GM23338 (cell line): ENCODE results near the gene DHDDS. TPM values are rescaled to one million over a fixed set of nuclear protein-coding genes. Genes with fewer than 3 reads are reported as not detected.

Experiments used
- ATAC-seq: fragments of 200-7000 bp; cut with Tn5 transposase; 3 replicates; pipeline ENCODE4 v1.9.1; 2020
- DNase-seq: peaks from one replicate; pipeline ENCODE4 v3.0.0-alpha.2; 2015; ENCODE audit warnings: low spot score
- H2AFZ ChIP-seq: fragments of 200-600 bp; sonication (generic); 2 replicates; pipeline ENCODE4 v1.8.0; 2016; ENCODE audit warnings: antibody characterized with exemption, mild to moderate bottlenecking, moderate library complexity
- H3F3A ChIP-seq: fragments of 200-600 bp; sonication (generic); replicated peaks from 2 replicates; pipeline ENCODE4 v1.8.0; 2017; ENCODE audit warnings: antibody characterized with exemption, mixed run types, low read depth
- H3K27ac ChIP-seq: fragments of 200-600 bp; sonication (generic); 2 replicates; pipeline ENCODE4 v1.6.1; 2016; ENCODE audit warnings: low read depth
- H3K27me3 ChIP-seq: fragments of 200-600 bp; sonication (generic); 2 replicates; pipeline ENCODE4 v1.8.0; 2016; ENCODE audit warnings: mild to moderate bottlenecking, mixed run types, moderate library complexity; ENCODE audit not compliant: insufficient read depth
- H3K36me3 ChIP-seq: fragments of 200-600 bp; sonication (generic); 2 replicates; pipeline ENCODE4 v1.8.0; 2016; ENCODE audit warnings: mild to moderate bottlenecking; ENCODE audit not compliant: insufficient read depth
- H3K4me1 ChIP-seq: fragments of 200-600 bp; sonication (generic); 2 replicates; pipeline ENCODE4 v1.8.0; 2016; ENCODE audit warnings: mild to moderate bottlenecking, moderate library complexity; ENCODE audit not compliant: insufficient read depth
- H3K4me2 ChIP-seq: fragments of 200-600 bp; sonication (generic); 2 replicates; pipeline ENCODE4 v1.7.1; 2017; ENCODE audit warnings: mixed run types
- H3K4me3 ChIP-seq: fragments of 200-600 bp; sonication (generic); 2 replicates; pipeline ENCODE4 v1.6.1; 2016; ENCODE audit warnings: mixed run types
- H3K79me2 ChIP-seq: fragments of 200-600 bp; sonication (generic); replicated peaks from 2 replicates; pipeline ENCODE4 v1.8.0; 2017; ENCODE audit warnings: mild to moderate bottlenecking; ENCODE audit not compliant: insufficient read depth
- H3K9me2 ChIP-seq: fragments of 200-600 bp; sonication (generic); 2 replicates; pipeline ENCODE4 v1.8.0; 2017; ENCODE audit not compliant: insufficient read depth
- H4K20me1 ChIP-seq: fragments of 200-600 bp; sonication (generic); replicated peaks from 2 replicates; pipeline ENCODE4 v1.8.0; 2017; ENCODE audit warnings: mild to moderate bottlenecking; ENCODE audit not compliant: insufficient read depth
- H3K27ac Mint-ChIP-seq: 2 replicates; pipeline ENCODE4 v1.8.0; 2020; ENCODE audit warnings: inconsistent platforms, mild to moderate bottlenecking, moderate library complexity, mixed read lengths
- H3K27me3 Mint-ChIP-seq: 3 replicates; pipeline ENCODE4 v1.8.0; 2022; ENCODE audit warnings: low read depth, mild to moderate bottlenecking, moderate library complexity, mixed read lengths, inconsistent platforms; ENCODE audit not compliant: insufficient read depth, poor library complexity
- H3K36me3 Mint-ChIP-seq: 3 replicates; pipeline ENCODE4 v1.8.0; 2021; ENCODE audit warnings: low read depth, mild to moderate bottlenecking, inconsistent platforms, moderate library complexity, mixed read lengths
- H3K4me1 Mint-ChIP-seq: 3 replicates; pipeline ENCODE4 v1.8.0; 2020; ENCODE audit warnings: mild to moderate bottlenecking, inconsistent platforms, mixed read lengths
- H3K4me3 Mint-ChIP-seq: 3 replicates; pipeline ENCODE4 v1.8.0; 2021; ENCODE audit warnings: moderate library complexity, mild to moderate bottlenecking, inconsistent platforms, mixed read lengths
- H3K9me3 Mint-ChIP-seq: 3 replicates; pipeline ENCODE4 v1.8.0; 2020; ENCODE audit warnings: moderate library complexity, mild to moderate bottlenecking, inconsistent platforms, mixed read lengths
- CREB1 ChIP-seq: fragments of 250-450 bp; sonication (Bioruptor Pico); IDR thresholded peaks from 2 replicates; pipeline ENCODE4 v1.5.0; 2020; ENCODE audit warnings: low read depth, mild to moderate bottlenecking, moderate library complexity
- CTCF ChIP-seq, 2 experiments: fragments of 200-600 bp in 1 of 2; sonication (generic) in 1 of 2; conservative IDR thresholded peaks; 2 replicates each; pipeline versions ENCODE4 v1.5.1 to v1.6.1; 2016 to 2017; ENCODE audit warnings: antibody characterized with exemption in 2 of 2, low read depth in 2 of 2, mild to moderate bottlenecking in 2 of 2, moderate library complexity in 1 of 2
- EZH2 ChIP-seq: fragments of 200-600 bp; sonication (generic); IDR thresholded peaks from one replicate; pipeline ENCODE4 v1.8.0; 2017; ENCODE audit warnings: antibody characterized with exemption, mild to moderate bottlenecking, low read depth; ENCODE audit not compliant: unreplicated experiment
- EZH2phosphoT487 ChIP-seq: fragments of 200-600 bp; sonication (generic); IDR thresholded peaks from one replicate; pipeline ENCODE4 v1.8.1; 2018; ENCODE audit warnings: antibody characterized with exemption; ENCODE audit not compliant: unreplicated experiment
- JUNB ChIP-seq: IDR thresholded peaks from one replicate; pipeline ENCODE4 v1.6.1; 2016; ENCODE audit warnings: antibody characterized with exemption; ENCODE audit not compliant: unreplicated experiment
- NANOG ChIP-seq: IDR thresholded peaks from 2 replicates; pipeline ENCODE4 v1.6.1; 2016; ENCODE audit warnings: antibody characterized with exemption, borderline replicate concordance
- POLR2AphosphoS5 ChIP-seq: IDR thresholded peaks from 2 replicates; pipeline ENCODE4 v1.6.1; 2016; ENCODE audit warnings: antibody characterized with exemption, low read depth
- STAT1 ChIP-seq: IDR thresholded peaks from one replicate; pipeline ENCODE4 v1.6.1; 2016; ENCODE audit warnings: antibody characterized with exemption; ENCODE audit not compliant: unreplicated experiment
- ZNF462 ChIP-seq: fragments of 250-450 bp; sonication (Bioruptor Pico); IDR thresholded peaks from 2 replicates; pipeline ENCODE4 v1.5.0; 2020; ENCODE audit warnings: mild to moderate bottlenecking, moderate library complexity
- polyA plus RNA-seq: library from polyadenylated mRNA; unstranded; fragments of >200 nt; fragmentation: Nextera tagmentation; extraction: Ambion mirVana; gene quantifications from 2 replicates; pipeline ENCODE4 v1.2.1, GENCODE V29; 2016
- total RNA-seq: library from RNA; depleted of rRNA; stranded (reverse); fragments of >200 nt; shearing (Covaris generic); gene quantifications from 2 replicates; pipeline ENCODE4 v1.2.3, GENCODE V29; 2014

Gene DHDDS
- total and polyA plus RNA-seq, 2 experiments from 2014 or later: 32.6 to 49.5 TPM

- Histone ChIP-seq H3K79me2 (peaks cover 21% of the 10 kb centered on the region), H3K36me3 (peaks cover 5% of the 10 kb centered on the region), H3K27me3 (no peaks in the 10 kb centered on the region), H3K9me2 (no peaks in the 10 kb centered on the region), H3K4me3 (peak overlapping the region; percentile 74), H2AFZ (no peak overlapping the region), H3K4me1 (peaks cover 35% of the 10 kb centered on the region), H3F3A (peaks cover 33% of the 10 kb centered on the region), H3K27ac (peak overlapping the region; percentile 57), H4K20me1 (peaks cover 9% of the 10 kb centered on the region), H3K4me2 (peak overlapping the region; percentile 86)
- ATAC-seq (no peak), DNase-seq (no peak)
- Mint-ChIP-seq H3K4me1 (peaks cover 33% of the 10 kb centered on the region), H3K27me3 (peaks cover 18% of the 10 kb centered on the region), H3K9me3 (no peaks in the 10 kb centered on the region), H3K27ac (no peak overlapping the region; the same call in 1 of the 2 replicates), H3K4me3 (peak overlapping the region; percentile 97), H3K36me3 (peaks cover 34% of the 10 kb centered on the region)
- no peak for TF ChIP-seq JUNB
- TF ChIP-seq CREB1 (CRISPR knock-in tag): no peak
- TF ChIP-seq ZNF462 (CRISPR knock-in tag): no peak
- TF ChIP-seq POLR2AphosphoS5: no peak
- no peak for TF ChIP-seq STAT1
- TF ChIP-seq CTCF (conservative IDR thresholded peaks at IDR 0.05; ENCODE audit: low read depth in 2 of 2): no peak
- TF ChIP-seq NANOG: no peak
- no peak for TF ChIP-seq EZH2phosphoT487
- TF ChIP-seq EZH2: no peak
Measured at GRCh38 chr1:26432793-26433192, 672 bp downstream of the DHDDS start.
